ENCODE results near the gene CFAP298. TPM values are rescaled to one million over a fixed set of nuclear protein-coding genes. Genes with fewer than 3 reads are reported as not detected.

Gene CFAP298
- polyA plus RNA-seq, 1 donor = 46.8 TPM

DNA sequence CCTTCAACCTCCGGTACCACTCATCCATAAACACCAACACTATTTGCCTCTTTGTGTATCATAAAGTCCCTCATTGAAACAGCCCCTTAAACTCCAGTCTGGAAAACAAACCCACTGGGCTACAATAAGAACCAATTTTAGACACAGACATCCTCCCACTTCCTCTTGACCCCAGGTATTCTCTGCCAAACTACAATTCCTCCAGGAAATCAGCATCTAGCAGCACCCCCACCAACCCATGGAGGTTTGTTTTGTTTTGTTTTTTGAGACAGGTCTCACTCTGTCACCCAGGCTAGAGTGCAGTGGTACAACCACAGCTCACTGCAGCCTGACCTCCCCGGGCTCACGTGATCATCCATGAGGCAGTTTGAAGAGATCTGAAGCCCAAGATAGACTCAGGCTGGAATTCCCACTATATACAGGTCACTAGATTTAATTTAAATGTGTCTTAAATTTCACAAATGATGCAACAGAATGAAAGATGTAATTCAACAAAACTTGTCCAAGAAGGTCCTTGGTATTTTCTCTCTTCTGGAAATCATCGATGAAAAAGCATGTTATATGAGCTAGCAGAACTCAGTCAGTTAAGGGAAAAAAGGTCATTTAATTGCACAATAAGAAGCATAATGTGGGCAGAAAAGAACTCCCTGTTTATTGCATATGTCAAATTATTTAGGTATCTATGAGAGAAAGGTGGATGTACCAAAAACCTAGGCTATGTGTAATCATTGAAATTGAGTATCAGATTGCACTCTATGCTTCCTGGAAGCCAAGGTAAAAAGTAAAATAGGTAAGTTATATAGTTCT, 57.1 kb downstream of the CFAP298 start:
- no CpG with 5 or more reads among the region's 4 CpGs for WGBS (ENCODE audit: insufficient coverage, low lambda C conversion rate)
- no peaks in the 10 kb centered on the region for H3K36me3 ChIP-seq (ENCODE audit: control insufficient read depth, insufficient read depth, low read length)
- H3K9me3 ChIP-seq (ENCODE audit: control insufficient read depth, low read depth, low read length) = no peaks in the 10 kb centered on the region

DNA sequence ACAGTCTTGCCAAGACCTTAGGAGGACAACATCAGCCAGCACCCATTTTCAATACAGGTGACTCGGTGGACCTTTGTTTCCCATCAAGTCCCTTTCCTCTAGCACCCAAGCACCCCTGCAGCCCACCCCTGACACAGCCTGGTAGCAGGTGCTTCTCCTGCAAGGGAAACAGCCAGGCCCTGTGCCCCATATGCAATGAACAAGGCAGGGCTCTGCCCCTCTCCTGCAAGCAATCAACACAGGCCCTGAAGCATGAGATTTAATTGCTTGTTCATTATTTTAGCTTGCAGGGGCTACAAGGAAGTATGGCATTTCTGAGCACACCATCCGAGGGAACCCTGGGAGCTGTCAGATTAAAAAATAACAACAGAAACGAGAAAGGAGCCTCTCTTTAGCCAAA, 62.3 kb downstream of the CFAP298 start:
- no CpG with 5 or more reads among the region's 3 CpGs for WGBS (ENCODE audit: insufficient coverage, low lambda C conversion rate)
- no peak for DNase-seq
- H3K27me3 ChIP-seq (ENCODE audit: control insufficient read depth, insufficient read depth, low read length) = no peaks in the 10 kb centered on the region
- no peak overlapping the region for H3K4me3 ChIP-seq (ENCODE audit: low read length)
- H3K9me3 ChIP-seq (ENCODE audit: control insufficient read depth, low read depth, low read length) = no peaks in the 10 kb centered on the region
- H3K36me3 ChIP-seq (ENCODE audit: control insufficient read depth, insufficient read depth, low read length) = no peaks in the 10 kb centered on the region
- no peaks in the 10 kb centered on the region for H3K4me1 ChIP-seq (ENCODE audit: control insufficient read depth, insufficient read depth, low read length)
- H3K27ac ChIP-seq (ENCODE audit: low read length) = no peak overlapping the region

More for the DNA sequence above, 57.1 kb downstream of the CFAP298 start:
- no peaks in the 10 kb centered on the region for H3K4me1 ChIP-seq (ENCODE audit: control insufficient read depth, insufficient read depth, low read length)
- no peak overlapping the region for H3K4me3 ChIP-seq (ENCODE audit: low read length)
- no peaks in the 10 kb centered on the region for H3K27me3 ChIP-seq (ENCODE audit: control insufficient read depth, insufficient read depth, low read length)
- DNase-seq = no peak
- H3K27ac ChIP-seq (ENCODE audit: low read length) = no peak overlapping the region

DNA sequence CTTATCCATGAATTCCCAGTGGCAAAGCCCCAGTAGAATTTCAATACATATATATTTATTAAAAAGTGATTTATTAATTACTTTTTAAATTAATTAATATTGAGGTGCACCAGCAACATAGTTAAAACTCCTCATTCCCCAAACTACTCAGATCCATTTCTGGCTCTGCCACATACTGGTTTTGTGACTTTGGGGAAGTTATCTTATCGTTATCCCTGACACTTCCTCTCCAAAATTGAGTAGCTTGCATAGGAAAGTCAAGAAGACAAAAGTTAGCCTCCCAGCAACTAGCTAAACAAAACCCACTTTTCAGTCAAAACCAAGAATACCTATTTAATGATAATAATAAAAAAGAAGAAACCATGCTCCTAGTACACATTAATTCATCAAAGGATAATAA, 62.7 kb downstream of the CFAP298 start:
- DNase-seq = no peak
- no peaks in the 10 kb centered on the region for H3K27me3 ChIP-seq (ENCODE audit: control insufficient read depth, insufficient read depth, low read length)
- no peaks in the 10 kb centered on the region for H3K36me3 ChIP-seq (ENCODE audit: control insufficient read depth, insufficient read depth, low read length)
- WGBS (ENCODE audit: insufficient coverage, low lambda C conversion rate) = no CpG with 5 or more reads among the region's 1 CpG
- no peak overlapping the region for H3K27ac ChIP-seq (ENCODE audit: low read length)
- no peaks in the 10 kb centered on the region for H3K9me3 ChIP-seq (ENCODE audit: control insufficient read depth, low read depth, low read length)
- no peaks in the 10 kb centered on the region for H3K4me1 ChIP-seq (ENCODE audit: control insufficient read depth, insufficient read depth, low read length)
- H3K4me3 ChIP-seq (ENCODE audit: low read length) = no peak overlapping the region

Other genes starting within 250 kb of the CFAP298 start
- 9.0 TPM for gene URB1, start 219.4 kb downstream of the CFAP298 start, polyA plus RNA-seq
- gene EVA1C, start 199.7 kb downstream of the CFAP298 start, polyA plus RNA-seq = 2.0 TPM
- gene TCP10L, start 26.9 kb downstream of the CFAP298 start, polyA plus RNA-seq = 0.70 TPM
- gene SYNJ1, start 115.6 kb upstream of the CFAP298 start, polyA plus RNA-seq = 11.8 TPM
- 56.3 TPM for gene PAXBP1, start 159.4 kb upstream of the CFAP298 start, polyA plus RNA-seq

All from large intestine (tissue), 3 donors.